DND-41 (cell line): ENCODE results near the gene PTGES2.

Experiments
- CTCF ChIP-seq: IDR thresholded peaks from 2 replicates; pipeline ENCODE4 v1.5.1; 2012; ENCODE audit warnings: borderline replicate concordance, low read length, moderate library complexity, mild to moderate bottlenecking; ENCODE audit not compliant: poor library complexity, severe bottlenecking; ENCODE audit errors: extremely low read depth
- EZH2 ChIP-seq: IDR thresholded peaks from 3 replicates; pipeline ENCODE4 v1.6.1; 2012; ENCODE audit warnings: borderline replicate concordance, low read depth, mild to moderate bottlenecking, moderate library complexity, low read length, inconsistent platforms; ENCODE audit not compliant: severe bottlenecking

- TF ChIP-seq EZH2, result no peak
- TF ChIP-seq CTCF, result peak; percentile 70
Measured at GRCh38 chr9:128103589-128103962, 24.0 kb downstream of the PTGES2 start.
